Measurements from ENCODE around the gene SLC22A7.

DNA sequence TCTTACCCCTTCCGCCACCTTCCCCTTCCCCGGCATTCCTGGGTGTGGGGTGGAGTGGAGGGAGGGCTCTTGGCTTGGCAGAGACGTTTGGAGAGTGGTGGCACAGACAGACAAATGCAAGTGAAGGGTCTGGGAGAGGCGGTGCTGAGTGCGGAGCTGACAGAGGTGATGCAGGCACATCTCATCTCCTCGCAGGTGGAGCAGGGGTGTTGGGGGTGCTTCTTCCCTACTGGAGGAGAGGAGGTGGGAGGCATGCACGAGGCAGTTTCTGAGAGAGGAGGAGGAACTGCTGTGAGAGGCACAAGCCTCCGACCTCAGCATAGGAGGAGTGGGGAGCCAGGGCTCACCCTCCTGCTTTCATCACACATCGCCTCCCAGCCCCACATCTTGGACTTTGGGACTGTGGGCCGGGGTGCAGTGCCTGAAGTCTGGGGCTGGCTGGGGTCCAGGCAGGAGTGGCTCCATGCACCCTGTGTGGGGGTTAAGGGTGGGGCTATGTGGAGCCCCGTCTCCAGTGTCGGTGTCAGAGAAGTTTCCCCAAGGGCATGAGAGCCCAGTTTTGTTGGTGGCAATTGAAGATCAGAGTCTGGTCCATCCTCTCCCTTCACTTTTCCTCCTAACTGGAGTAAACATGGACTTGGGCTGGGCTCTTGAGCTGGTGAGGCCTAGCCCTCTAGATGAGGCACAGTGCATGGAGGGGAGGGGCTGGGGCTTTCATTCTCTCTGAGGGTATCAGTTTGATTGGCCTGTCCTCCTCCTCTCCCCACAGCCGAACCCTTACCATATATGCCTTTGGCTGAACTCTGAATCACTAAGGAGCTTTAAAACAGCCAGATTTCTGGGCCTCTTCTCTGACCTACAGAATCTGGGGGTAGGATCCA, 20.2 kb upstream of the SLC22A7 start:
- TF ChIP-seq YY1 (IDR thresholded peaks at IDR 0.05; ENCODE audit: insufficient read depth, insufficient read length) (no peak), SUZ12 (IDR thresholded peaks at IDR 0.05; ENCODE audit: extremely low read depth, insufficient read depth, insufficient read length) (no peak), ZNF274 (IDR thresholded peaks at IDR 0.05; ENCODE audit: low read depth, low read length) (no peak)
